HG03025 (cell line): Measurements from ENCODE around the gene EIF2AK3.
"Not testable (repeated sequence)": the region's sequence is repeated elsewhere in the genome, so short reads cannot be mapped to it uniquely, and the experiment has no call there.

Source experiments
- ATAC-seq: cut with Tn5 transposase; IDR thresholded peaks from one replicate; pipeline ENCODE4 v1.9.1; 2021; ENCODE audit warnings: mild to moderate bottlenecking, moderate library complexity; ENCODE audit not compliant: unreplicated experiment, low FRiP score

EIF2AK3 gene

DNA sequence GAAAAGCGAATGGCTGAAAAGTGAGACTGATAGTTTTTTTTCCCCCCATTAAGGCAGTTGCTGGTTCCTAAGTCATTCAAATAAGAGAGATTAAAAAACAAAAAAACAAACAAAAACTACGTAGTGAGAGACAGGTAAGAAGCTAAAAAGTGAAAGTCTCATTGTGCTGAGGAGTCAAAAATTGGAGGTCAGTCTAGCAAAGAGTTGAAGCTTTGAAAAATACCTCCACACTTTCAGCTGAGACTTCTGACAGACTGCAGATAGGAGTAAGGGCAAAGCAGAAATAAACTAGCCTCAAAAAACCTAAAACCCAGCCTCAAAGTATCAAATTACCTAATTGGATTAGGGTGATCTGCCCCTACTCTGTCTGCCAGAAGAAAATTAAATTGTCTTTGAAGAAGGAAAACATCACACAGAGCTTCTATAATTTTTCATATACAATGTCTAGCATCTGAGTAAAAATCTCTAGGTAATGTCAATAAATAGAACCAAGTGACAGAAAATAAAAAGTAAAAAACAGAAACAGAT is 10.9 kb upstream of the EIF2AK3 start:
- no peak for ATAC-seq

DNA sequence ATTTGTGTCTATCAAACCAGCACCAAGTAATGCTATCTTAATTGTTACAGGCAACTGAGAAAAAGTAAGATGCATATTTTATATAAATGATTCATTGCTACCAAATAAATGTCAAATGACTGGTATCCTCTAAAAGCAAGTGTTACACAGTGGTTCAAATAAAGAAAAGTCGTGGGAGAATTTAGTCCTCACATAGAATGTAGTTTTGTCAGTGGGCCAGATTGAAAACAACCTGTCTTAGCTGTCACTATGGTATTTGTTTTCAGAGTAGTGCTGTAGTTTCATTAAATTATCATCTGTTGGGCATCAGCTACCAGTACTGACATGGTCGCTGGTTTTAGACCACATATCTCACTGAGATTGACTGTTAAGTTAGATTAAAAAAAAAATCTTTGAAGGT is 10.2 kb upstream of the EIF2AK3 start:
- no peak for ATAC-seq

DNA sequence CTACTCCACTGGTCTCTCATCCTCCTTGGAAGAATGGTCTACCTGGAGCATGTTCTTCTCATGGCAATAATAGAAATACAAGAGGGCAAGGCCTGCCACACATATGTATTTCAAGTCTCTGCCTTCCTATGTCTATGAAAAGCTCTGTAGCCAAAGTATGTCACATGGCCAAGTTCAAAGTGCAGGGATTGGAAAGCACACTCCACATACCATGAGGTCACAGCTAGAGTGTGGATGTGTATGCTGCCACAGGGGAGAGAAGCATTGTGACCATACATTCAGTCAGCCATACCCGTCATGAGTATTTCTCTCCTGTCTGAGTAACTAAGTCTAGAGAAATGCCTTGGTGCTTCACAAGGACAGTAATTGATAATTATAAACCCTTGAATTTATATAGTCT is 8.8 kb upstream of the EIF2AK3 start:
- no peak for ATAC-seq

DNA sequence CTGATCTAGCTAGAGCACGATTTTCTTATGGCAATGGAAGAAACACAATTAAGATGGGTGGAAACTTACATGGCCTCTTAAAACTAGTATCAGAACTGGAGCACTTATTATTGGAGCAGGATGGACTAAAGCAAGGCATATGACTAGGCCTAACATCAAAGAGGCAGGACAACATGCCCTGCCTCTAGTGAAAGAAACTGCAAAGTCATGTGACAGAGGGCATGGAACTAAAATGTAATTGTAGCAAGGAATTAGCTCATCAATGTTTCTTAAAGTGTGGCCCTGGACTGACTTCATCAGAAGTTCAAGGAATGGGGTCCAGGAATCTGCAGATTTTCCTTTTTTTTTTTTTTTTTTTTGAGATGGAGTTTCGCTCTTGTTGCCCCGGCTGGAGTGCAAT is 5.3 kb upstream of the EIF2AK3 start:
- no peak for ATAC-seq

DNA sequence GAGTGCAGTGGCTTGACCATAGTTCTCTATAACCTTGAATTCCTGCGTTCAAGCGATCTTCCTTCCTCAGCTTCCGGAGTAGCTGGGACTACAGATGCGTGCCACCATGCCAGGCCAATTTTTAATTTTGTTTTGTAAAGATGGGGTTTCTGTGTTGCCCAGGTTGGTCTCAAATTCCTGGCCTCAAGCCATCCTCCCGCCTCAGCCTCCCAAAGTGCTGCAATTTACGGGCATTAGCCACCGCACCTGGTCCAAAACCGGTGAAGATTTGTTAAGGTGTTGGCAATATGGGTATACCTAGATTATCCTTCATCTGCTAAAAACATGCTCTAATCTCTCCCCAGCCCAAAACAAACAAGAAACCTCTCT is 1.3 kb upstream of the EIF2AK3 start:
- no peak for ATAC-seq

DNA sequence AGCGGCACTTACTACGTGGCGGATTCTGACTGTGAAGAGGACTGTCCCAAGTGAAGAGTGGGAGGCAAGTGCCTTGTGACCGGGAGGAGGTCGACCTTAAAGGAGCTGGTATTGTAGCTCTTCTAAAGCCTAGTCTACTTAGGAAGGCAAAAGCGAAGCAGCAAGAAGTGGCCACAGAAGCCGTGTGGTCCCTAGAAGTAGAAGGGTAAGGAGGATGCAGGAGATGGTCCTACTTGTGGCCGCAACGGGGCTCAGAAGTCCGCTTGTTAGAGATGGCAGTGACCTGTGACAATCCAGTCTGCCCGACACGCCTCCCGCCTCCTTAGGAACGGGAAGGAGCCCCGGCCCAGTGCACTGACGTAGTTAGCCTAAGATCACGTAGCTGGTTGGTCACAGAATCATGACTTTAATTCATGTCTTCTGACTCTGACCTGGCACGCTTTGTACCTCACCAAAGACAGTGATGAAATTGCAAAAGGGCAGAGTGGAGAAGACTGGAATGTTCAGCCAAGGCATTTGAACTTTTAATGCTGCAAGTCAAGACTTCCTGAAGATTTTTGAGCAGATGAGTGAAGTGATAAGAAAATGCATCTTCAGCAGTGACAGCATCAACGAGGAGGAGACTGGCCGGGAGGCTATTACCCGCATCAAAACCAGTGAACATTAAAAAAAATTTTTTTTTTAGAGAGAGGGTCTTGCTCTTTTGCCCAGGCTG is 749 bp upstream of the EIF2AK3 start:
- peak; percentile 33 for ATAC-seq

DNA sequence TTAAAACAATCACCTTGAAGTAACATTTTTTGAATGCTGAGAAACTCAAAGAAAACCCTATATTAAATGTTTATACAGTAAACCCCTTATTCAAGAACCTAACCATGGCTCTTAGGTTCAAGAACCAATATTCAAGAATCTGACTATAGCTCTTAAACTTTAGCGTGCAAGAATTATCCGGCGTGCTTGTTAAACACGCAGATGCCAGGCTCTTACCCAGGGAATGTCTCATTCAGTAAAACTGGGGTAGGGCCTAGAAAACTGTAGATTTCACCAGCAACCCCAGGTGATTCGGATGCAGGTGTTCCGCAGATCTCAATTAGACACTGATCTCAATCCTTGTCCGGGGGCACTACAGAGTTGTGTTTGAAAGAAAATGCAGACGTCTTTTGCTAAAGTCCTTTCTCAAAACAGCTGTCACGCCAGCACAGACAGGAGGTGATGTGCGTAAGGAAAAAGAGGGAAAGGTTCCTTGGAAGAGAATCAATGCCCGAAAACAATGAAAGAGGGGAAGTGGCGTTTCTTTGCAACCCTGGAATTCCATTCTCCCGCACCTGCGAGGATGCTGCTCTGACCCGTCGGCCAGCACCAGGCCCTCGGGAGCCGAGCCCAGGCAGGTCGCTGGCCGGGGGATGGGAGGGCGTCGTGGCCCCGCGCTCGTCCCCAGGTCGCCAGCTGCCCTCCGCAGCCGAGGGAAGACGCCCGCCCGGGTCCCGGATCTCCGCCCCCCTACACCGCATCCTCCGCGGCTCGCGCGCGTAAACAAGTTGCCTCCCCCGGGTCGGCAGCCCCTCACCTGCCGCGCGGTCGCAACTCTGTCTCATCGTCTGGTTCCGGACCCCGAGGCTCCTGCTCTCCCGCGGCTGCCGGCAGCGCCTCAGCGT is 851 bp downstream of the EIF2AK3 start:
- peak; percentile 1 for ATAC-seq

DNA sequence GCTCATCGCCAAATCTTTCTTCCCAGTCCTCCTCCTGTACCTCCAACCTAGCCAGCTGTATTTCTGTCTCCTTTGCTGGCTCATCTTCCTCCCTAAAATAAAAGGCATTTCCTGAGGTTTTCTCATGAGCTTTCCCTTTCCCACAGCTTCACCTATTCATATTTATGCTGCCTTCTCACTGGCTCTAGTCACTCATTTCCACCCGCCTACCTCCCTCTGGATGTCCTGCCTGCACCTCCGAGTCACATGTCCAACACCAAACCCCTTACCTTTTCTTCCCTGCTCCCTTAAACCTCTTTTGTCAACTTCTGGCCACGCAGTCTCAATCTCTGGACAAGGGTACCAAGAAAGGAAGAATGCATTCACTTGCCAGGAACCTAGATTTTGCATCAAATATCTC is 2.8 kb downstream of the EIF2AK3 start:
- ATAC-seq = no peak

DNA sequence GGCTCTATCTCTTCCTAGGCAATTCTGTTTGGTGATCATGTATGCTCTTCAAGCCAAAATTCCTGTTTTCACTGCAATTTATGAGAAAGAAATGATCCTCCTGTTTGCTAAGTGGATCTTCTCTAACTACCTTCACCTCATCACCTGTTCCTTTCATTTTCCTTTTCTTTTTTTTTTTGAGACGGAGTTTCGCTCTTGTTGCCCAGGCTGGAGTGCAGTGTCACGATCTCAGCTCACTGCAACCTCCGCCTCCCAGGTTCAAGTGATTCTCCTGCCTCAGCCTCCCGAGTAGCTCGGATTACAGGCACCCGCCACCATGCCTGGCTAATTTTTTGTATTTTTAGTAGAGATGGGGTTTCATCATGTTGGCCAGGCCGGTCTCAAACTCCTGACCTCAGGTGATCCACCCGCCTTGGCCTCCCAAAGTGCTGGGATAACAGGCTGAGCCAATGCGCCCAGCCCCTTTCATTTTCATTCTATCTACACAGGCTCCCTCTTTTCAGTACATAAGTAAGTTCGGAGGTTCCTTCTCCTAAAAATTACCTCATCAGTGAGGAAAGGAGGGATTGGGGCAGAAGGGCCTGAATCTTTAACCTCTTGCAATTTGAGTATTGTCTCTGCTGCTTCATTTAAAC is 3.3 kb downstream of the EIF2AK3 start:
- not testable (repeated sequence) for ATAC-seq

DNA sequence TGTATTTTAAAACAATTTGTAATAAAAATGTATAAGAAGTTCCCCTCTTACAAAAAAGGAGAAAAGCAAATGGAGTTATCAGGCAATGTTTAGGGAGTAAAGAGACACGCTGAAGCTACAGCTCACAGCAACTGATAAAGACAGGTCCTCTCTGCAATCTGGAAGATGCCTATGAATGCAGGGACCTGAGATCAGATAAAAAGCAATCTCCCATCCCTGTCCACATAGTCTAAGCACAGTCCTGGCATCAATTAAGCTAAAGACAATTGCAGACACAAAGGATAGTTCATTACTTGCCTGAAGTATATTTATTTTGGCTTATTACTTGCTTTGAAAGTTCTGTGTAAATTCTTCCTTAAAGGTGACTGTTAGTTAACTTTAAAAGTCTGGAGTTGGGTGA is 5.0 kb downstream of the EIF2AK3 start:
- no peak for ATAC-seq

DNA sequence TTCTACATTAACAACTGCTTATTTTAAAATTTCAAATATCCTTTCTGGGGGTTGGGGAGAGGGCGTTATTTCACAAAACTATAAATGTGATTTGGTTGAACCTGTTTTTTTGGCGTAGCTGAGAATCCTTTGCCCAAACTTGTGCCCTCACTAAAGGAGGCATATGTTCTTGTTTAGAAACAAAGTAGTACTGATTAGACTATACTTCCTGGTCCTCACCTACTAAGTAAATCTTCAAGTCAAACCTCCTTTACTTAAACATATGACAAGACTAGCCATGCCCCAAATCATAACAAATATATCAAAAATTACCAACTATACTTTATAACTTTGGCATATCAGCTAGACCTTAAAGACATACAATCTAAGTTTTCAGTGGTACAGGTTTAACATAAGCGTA is 5.8 kb downstream of the EIF2AK3 start:
- no peak for ATAC-seq

DNA sequence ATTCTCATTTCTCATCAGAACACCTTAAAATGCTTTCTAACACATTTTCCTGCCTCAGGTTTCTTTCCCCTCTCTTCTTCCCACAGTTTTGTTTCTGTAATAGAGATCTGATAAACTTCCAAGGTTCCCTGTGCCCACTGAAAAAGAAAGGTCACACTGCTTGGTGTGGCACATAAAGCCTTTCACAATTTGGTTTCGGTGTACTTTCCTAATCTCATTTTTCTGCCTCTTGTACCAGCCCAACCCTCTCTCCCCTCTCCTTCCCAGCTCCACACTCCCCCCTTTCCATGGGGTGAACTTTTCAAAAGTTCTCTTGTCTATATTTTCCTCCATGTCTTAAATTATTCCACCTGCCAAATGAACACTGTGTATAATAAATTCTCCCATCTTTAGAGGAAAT is 7.2 kb downstream of the EIF2AK3 start:
- no peak for ATAC-seq

DNA sequence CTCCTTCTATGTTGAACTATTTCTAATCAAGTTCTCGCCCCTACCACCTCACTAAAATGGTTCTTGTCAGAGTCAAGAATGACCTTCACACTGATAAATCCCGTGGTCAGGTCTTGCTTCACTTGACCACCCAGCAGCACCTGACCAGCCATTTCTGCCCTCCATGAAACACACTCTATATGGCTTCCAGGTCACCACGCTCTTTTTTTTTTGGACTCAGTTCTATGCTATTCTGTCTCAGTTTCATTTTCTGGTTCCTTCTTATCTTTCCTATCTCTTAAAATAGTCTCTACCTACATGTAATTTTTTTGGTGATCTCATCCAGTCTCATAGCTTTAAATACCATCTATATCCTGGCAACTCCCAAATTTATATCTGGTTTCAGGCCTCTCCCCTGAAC is 11.4 kb downstream of the EIF2AK3 start:
- peak; percentile 45 for ATAC-seq

DNA sequence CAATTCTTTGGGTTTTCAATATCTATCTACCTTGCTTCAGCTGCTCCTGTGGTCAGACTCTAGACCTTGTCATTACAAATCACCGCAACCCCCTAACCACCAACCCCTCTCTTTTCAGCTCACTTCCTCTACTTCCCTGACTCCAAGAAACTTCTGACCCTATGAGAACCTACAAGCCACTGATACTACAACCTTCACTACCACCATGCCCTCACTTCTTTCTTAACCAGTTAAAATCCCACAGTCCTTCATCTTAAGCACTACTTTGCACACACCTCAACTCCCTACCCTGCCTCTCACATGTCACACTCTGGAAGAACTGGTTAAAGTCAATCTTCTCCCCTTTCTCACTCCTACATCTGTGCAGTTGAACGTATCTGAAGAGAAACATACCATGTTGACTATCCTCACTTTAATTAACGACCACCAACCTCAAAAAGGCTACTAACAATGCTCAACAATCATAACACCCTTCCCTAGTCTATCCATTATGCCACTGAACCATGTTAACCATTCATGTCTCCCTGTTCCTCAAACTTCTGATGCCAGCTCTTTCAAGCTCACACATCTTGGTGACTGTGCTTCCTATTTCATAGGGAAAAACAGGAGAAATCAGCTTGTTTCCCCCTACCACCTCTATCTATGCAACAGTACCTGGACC is 12.6 kb downstream of the EIF2AK3 start:
- peak; percentile 81 for ATAC-seq

DNA sequence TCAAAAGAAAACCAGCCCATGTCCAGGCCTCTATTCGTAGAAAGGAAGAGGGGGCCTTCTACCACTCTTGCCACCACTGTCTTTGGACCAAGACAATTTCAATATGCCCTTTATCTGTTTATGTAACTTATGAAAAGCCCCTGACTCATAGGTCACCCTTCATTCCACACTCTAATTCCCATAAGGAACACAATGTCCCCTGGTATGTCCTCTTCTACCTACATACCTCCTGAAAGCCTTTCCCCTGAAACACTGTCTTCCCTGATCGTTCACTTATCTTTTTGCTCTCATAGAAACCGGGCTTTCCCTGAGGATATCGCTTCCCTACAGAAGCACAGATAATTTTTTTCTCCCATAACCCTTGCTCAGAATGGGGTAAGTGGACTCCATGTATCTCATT is 13.3 kb downstream of the EIF2AK3 start:
- no peak for ATAC-seq

DNA sequence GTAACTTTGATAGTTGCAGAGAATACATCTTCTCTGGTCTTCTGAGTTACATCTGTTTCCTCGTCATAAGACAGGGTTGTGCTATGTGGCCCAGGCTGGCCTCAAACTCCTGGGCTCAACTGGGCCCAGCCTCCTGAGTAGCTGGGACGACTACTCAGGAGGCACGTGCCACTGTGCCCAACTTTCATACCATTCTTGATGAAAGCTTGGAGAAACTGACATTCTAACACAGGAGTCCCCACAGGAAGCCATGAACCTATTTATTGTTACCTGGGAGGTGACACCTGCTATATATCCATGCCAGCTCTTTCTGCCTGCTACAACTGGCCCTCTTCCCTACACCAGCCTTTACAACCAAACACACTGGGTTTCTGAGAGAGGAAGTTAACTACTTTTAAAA is 19.1 kb downstream of the EIF2AK3 start:
- no peak for ATAC-seq

DNA sequence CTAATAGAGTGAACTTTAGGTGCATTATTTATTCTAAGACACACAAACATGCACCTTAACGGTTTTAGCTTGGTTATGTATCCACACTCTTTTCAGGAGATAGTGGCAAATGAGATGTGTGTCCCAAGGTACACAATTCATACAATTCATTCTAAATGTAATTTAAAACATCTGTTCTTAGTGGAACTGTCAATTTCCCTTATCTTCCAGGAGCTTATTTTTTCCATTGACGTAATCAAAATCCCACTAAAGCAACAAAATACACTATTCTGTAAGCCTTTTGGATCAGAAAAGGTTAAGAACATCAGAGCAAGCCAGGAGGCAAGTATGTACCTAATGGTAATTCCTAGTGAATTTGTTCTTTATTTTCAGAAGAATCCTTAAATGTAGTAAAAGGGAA is 19.8 kb downstream of the EIF2AK3 start:
- ATAC-seq = no peak

DNA sequence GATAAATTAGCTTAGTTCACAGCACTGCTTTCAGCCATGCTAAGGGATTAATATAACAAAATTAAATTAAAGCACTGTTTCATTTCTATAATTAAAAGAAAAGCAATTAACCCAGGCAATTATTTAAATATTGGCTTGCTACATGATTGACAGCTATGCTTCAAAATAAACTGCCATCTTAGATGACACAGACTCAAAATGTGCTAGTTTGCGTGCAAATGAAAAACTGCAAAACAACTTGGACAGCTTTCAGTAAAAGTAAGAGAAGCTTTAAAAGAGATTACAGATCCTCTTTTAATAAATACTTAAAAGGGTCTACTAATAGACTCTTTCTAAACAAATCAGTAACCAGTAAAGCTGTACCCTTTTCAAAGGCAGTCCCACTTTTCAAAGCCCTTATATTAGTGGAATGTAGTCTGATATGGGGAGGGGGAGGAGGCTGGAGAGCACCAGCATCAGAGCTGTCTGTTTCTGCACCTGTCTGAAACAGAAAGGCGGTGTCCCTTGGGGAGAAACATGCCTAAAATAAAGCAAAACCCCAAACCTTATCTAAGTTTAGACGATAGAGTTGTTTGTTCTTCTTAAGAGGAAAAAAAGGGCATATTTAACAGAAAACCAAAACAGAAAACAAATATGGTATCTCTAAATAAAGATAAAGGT is 20.8 kb downstream of the EIF2AK3 start:
- peak; percentile 81 for ATAC-seq

DNA sequence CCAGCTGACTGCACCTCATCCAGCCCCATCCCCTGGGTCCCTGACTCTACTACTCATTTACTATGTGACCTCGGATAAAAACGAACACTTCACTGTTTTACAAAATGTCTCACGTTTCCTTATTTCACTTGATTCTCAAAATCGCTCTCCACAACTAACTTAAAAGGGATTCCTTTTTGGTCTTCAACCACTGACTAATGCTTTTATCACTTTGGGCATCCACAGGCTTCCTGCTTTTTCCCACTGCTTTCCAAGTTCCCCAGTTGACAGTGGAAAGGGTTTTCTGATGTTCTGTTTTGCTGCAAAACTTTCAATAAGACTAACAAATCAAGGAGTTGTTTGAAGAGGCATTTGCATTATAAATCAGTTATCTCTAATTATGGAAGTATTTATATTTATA is 24.1 kb downstream of the EIF2AK3 start:
- no peak for ATAC-seq

DNA sequence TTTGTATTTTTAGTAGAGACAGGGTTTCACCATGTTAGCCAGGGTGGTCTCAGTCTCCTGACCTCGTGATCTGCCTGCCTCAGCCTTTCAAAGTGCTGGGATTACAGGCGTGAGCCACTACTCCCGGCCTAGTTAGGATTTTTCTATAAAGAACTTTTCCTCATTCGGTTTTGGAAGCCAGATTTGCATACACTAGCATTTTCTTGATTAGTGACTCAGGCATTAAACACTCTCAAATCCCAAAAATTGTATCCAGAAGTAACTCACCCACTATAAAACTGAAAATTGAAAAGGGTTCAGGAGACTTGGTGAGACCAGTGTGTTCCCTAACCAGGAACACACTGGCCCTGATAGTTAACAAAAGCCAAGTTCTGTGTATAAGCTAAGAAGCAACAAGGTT is 25.2 kb downstream of the EIF2AK3 start:
- ATAC-seq = no peak
